KOPT-K1 (cell line): Measurements from ENCODE around the gene SCFD2.

Experiments
- H3K27ac ChIP-seq: fragments of 200-600 bp; sonication (generic); 2 replicates; pipeline ENCODE4 v1.5.1; 2016; ENCODE audit warnings: antibody characterized with exemption, mild to moderate bottlenecking, low read depth, low read length; ENCODE audit not compliant: poor library complexity, severe bottlenecking
- H3K36me3 ChIP-seq: fragments of 200-600 bp; sonication (generic); 2 replicates; pipeline ENCODE4 v1.5.1; 2017; ENCODE audit warnings: antibody characterized with exemption, mild to moderate bottlenecking, low read length, moderate library complexity; ENCODE audit not compliant: insufficient read depth
- H3K9me3 ChIP-seq: fragments of 200-600 bp; sonication (generic); 2 replicates; pipeline ENCODE4 v1.5.1; 2017; ENCODE audit warnings: antibody characterized with exemption, low read length, mild to moderate bottlenecking; ENCODE audit not compliant: insufficient read depth, poor library complexity, severe bottlenecking

SCFD2 gene

GRCh38 chr4:52952540-52952939 is 413.3 kb downstream of the SCFD2 start:
- no peaks in the 10 kb centered on the region for H3K9me3 ChIP-seq
- H3K27ac ChIP-seq, result no peak overlapping the region
- H3K36me3 ChIP-seq, result no peaks in the 10 kb centered on the region

DNA sequence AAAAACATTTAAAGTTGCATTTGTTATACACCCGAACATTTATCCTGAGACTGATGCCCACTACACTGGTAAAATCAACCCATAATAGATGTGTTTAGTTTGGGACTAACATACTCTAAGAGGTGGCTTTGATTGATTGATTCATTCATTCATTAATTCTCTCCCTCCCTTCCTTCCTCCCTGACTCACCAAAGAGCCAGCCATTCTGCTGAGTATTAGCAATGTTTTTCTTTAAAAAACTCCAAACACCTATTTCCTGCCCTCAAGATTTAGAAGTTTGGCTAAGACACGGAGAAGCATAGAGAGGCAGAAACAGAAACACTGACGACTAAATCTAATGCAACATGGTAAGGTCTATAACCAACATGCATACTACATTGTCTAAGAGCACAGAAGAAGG is 414.8 kb downstream of the SCFD2 start:
- Histone ChIP-seq H3K36me3 (no peaks in the 10 kb centered on the region), H3K9me3 (no peaks in the 10 kb centered on the region), H3K27ac (no peak overlapping the region)

DNA sequence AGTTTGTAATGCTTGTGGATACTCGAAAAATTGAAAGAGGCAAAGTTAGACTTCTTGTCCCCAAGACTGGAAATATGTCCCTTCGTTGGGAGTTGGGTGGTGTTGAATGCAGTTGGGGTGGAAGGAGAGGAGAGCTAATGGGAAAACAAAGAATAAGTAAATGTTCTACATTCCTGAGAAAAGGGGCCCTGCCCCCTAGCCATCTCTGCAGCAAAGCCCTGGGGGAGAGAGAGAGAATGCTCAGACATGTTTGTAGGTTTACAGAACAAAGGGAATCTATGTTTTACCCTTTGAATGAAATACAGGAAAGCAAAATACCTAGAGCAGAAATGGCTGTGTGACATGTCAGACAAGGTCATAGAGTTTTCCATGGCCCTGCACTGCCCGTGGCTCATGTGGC is 415.6 kb downstream of the SCFD2 start:
- Histone ChIP-seq H3K27ac (no peak overlapping the region), H3K9me3 (no peaks in the 10 kb centered on the region), H3K36me3 (no peaks in the 10 kb centered on the region)

GRCh38 chr4:52949336-52949735 is 416.5 kb downstream of the SCFD2 start:
- H3K9me3 ChIP-seq, result no peaks in the 10 kb centered on the region
- H3K27ac ChIP-seq, result no peak overlapping the region
- no peaks in the 10 kb centered on the region for H3K36me3 ChIP-seq

DNA sequence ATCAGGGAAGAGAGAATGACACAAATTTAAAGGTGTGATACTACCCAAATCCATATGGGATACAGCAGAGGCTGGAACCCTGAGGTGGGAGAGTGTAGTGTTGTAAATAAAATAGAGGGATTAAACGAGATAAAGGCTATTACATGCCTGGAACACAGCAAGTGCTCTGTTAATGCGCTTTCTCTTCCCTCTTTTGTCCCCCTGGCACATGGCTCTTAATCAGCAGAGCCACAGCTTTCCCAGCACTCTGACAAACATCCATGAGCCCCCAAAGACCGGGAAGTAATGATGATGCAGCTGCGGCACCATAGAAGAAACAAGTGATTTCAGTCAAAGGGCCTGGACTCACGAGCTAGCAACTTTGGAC is 417.8 kb downstream of the SCFD2 start:
- H3K36me3 ChIP-seq, result no peaks in the 10 kb centered on the region
- H3K9me3 ChIP-seq, result no peaks in the 10 kb centered on the region
- H3K27ac ChIP-seq, result no peak overlapping the region

DNA sequence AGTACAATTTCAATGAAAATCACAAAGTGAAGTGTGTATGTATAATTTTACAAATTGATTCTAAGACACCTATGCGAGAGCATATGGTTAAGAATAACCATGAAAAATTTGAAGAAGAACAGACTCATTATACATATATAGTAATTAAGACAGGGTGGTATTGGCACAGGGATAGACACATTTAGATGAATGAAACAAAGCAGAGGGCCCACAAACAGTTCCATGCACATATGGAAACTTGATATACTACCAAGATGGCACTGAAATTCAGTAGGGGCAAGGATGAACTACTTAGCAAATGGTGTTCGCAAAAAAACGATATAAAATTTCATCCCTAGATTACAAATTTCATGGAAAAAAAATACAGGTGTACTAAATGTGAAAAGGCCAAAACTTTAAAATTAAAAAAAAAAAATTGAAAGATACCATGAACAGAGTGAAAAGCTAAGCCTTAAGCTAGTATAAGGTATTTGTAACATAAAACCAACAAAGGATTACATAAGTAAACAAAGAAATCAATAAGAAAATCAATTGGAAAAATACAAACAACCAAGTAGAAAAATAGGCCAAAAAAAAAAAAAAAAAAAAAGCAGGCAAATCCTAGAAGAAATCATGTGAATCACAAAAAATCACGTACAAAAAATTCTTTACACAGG is 418.3 kb downstream of the SCFD2 start:
- Histone ChIP-seq H3K27ac (no peak overlapping the region), H3K36me3 (no peaks in the 10 kb centered on the region), H3K9me3 (no peaks in the 10 kb centered on the region)

GRCh38 chr4:52946855-52947254 is 419.0 kb downstream of the SCFD2 start:
- no peaks in the 10 kb centered on the region for H3K9me3 ChIP-seq
- no peaks in the 10 kb centered on the region for H3K36me3 ChIP-seq
- H3K27ac ChIP-seq, result no peak overlapping the region

- Histone ChIP-seq H3K27ac (no peak overlapping the region), H3K36me3 (no peaks in the 10 kb centered on the region), H3K9me3 (no peaks in the 10 kb centered on the region)
Measured at GRCh38 chr4:52945982-52946381, 419.9 kb downstream of the SCFD2 start.

GRCh38 chr4:52945326-52945898 is 420.4 kb downstream of the SCFD2 start:
- no peak overlapping the region for H3K27ac ChIP-seq
- no peaks in the 10 kb centered on the region for H3K36me3 ChIP-seq
- H3K9me3 ChIP-seq, result no peaks in the 10 kb centered on the region

GRCh38 chr4:52943677-52944076 is 422.2 kb downstream of the SCFD2 start:
- Histone ChIP-seq H3K36me3 (no peaks in the 10 kb centered on the region), H3K27ac (no peak overlapping the region), H3K9me3 (no peaks in the 10 kb centered on the region)

DNA sequence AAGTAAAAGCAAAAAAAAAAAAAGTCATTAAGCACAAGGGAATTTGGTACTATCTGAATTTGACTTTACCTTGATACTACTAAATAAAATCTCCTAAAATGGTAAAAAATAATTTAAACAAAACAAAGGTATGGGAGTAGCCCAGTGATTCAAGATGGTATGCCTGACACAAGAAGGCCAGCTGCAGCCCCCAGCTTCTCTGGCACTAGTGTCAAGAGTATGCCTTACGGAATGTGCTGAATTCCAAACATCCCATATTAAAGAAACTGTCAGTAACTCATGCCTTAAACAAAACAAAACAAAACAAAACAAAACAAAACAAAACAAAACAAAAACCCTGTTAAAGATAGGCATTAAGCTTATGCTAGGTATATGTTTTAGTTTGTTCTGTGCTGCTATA is 422.9 kb downstream of the SCFD2 start:
- H3K9me3 ChIP-seq, result no peaks in the 10 kb centered on the region
- no peak overlapping the region for H3K27ac ChIP-seq

GRCh38 chr4:52941450-52941849 is 424.4 kb downstream of the SCFD2 start:
- H3K36me3 ChIP-seq, result no peaks in the 10 kb centered on the region
- no peaks in the 10 kb centered on the region for H3K9me3 ChIP-seq
- H3K27ac ChIP-seq, result no peak overlapping the region

More for the DNA sequence above, 422.9 kb downstream of the SCFD2 start:
- H3K36me3 ChIP-seq, result no peaks in the 10 kb centered on the region

DNA sequence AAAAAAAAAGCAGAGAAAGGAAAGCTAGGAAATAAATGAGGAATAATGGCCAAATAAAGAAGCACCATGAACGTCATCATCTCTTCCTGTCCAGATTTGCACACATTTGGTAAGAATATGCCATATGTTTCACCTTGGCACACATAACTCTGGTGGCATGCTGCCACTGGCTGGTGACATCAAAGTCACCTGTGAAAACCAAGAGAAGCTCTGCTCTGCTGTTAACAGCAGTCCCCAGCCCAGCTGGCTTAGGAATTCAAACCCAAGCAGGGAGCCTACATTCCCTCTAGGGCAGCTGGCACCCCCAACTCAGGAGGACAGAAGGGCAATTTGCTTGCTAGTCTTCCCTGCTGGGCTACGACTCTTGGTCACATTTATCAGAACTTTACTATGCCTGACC is 426.1 kb downstream of the SCFD2 start:
- Histone ChIP-seq H3K36me3 (no peaks in the 10 kb centered on the region), H3K27ac (no peak overlapping the region), H3K9me3 (no peaks in the 10 kb centered on the region)

- no peaks in the 10 kb centered on the region for H3K36me3 ChIP-seq
- H3K9me3 ChIP-seq, result no peaks in the 10 kb centered on the region
- H3K27ac ChIP-seq, result no peak overlapping the region
Measured at GRCh38 chr4:52939325-52939724, 426.5 kb downstream of the SCFD2 start.

GRCh38 chr4:52937829-52938228 is 428.0 kb downstream of the SCFD2 start:
- Histone ChIP-seq H3K36me3 (no peaks in the 10 kb centered on the region), H3K9me3 (no peaks in the 10 kb centered on the region), H3K27ac (no peak overlapping the region)

- H3K27ac ChIP-seq, result no peak overlapping the region
- no peaks in the 10 kb centered on the region for H3K9me3 ChIP-seq
- no peaks in the 10 kb centered on the region for H3K36me3 ChIP-seq
Measured at GRCh38 chr4:52936729-52937128, 429.1 kb downstream of the SCFD2 start.
